Stimulated activated CD4-positive, alpha-beta T cell treated with anti-CD3 and anti-CD28 coated beads, Interleukin-15, amount 100 ng/mL, for 24 hours (primary cell): ENCODE results near the gene RHCG.
A peak's percentile ranks its signal among the peaks of the same experiment; 100 is the strongest.

Experiments
- DNase-seq: peaks from one replicate; pipeline ENCODE4 v3.0.0-alpha.2; 2020

RHCG gene

GRCh38 chr15:89496155-89497098 is at the start of gene RHCG:
Gene RHCG (minus strand): TSS chr15:89496583. CDS start chr15:89496544, 39 bp downstream.
- DNase-seq = peak; percentile 40

DNA sequence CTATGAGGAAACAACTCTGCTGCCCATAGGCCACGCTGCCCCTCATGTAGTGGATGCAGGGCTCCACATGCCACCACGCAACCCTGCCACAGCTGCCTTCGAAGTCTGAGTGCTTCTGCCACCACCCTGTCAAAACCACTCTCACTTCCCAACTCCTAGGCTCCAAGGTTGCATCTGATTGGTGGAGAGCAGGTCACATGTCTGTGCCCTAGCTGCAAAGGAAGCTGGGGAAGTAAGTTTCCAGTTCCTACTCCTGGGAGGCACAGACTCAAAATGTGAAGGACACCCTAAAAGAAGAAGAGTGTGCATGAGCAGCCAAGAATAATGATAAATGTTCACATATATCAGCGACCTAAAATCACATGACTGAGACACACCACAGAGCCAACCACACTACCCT is 47.0 kb upstream of the RHCG start:
- DNase-seq = no peak

GRCh38 chr15:89542369-89542768 is 46.0 kb upstream of the RHCG start:
- no peak for DNase-seq

DNA sequence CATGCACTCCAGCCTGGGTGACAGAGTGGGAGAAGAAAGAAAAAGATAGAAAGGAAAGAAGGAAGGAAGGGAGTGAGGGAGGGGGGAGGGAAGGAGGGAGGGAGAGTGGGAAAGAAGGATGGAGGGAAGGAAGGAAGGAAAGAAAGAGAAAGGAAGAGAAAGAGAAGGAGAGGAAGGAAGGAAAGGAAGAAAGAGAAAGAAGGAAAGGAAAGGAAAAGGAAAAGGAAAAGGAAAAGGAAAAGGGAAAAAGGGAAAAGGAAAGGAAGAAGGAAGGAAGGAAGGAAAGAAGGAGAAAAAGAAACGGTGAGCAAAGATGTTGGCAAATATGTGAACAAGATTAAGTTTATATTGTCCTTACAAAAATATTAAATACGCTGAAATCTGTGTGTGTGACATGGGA is 42.6 kb upstream of the RHCG start:
- no peak for DNase-seq

DNA sequence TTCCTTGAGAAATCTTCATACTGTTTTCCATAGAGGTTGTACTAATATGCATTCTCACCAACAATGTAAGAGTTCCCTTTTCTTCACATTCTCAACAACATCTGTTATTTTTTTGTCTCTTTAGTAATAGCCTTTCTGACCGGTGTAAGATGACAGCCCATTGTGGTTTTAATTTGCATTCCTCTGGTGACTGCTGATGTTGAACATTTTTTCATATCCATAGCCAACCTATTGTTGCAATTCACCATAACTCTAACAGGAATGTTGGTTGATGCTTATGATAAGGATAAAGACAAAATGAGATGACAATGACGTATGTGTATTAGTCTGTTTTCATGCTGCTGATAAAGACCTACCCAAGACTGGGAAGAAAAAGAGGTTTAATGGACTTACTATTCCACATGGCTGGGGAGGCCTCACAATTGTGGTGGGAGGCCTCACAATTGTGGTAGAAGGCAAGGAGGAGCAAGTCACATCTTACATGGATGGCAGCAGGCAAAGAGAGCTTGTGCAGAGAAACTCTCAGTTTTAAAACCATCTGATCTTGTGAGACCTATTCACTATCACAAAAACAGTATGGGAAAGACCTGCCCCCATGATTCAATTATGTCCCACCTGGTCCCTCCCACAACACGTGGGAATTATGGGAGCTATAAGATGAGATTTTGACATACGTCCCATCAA is 37.6 kb upstream of the RHCG start:
- no peak for DNase-seq

- no peak for DNase-seq
Observed at GRCh38 chr15:89531796-89532537, 35.6 kb upstream of the RHCG start.

DNA sequence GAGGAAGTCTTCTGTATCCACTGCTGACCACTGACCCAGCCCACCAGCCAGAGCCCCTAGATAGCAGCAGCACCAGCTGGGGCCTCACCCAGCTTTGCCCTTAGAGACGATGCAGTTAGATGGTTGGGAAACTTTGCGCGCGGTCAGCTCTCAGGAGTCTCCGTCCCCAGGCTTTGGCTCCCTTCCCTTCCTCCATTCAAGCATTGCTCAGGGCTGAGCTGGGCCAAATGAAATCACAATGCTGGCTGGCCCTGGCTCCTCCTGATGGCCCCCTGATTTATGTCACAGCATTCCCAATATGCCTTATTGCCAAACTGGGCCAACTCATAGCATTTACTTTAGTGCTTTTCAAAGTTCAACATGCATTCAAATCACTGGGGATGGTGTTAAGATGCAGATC is 34.6 kb upstream of the RHCG start:
- DNase-seq = no peak

- DNase-seq = no peak
Observed at GRCh38 chr15:89528757-89529352, 32.5 kb upstream of the RHCG start.

DNA sequence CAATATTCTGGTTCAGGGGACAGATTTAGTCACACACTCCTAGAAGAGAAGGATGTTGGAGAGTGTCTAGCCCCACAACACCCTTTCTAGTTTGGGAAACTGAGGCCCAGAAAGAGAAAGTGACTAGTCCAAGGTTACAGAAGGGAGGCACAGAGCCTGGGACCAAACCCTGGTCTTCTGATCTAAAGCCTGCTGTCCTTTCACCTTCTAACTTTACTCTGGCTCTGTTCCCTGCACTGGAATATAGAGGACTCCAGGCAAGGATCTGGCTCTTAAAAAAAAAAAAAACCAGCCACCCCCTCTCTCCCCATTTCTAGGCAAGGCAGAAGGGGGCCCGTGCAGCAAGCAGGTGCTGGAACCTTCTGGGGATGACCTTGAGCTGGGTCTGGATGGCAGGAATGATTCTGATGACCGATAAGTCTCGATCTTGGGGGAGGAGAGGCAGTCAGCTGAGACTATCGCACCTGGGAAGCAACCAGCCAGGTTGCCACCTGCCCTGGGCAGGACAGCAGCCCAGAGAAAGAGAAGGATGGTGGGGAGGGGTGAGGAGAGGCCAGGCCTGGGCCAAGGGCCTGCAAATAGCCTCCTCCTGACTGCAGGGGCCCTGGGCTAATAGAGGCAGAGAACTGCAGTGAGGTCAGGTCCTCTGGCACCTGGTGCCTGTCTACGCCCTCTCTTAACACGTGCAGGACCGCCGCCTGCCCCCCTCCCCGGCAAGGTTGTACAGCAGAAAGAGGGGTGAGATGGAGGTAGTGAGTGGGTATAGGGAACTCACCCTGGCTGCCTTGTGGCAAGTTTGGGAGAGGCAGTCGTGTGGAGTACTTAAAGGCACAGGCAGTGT is 30.4 kb upstream of the RHCG start:
- no peak for DNase-seq

GRCh38 chr15:89526181-89526580 is 29.8 kb upstream of the RHCG start:
- no peak for DNase-seq

GRCh38 chr15:89524184-89524583 is 27.8 kb upstream of the RHCG start:
- no peak for DNase-seq

DNA sequence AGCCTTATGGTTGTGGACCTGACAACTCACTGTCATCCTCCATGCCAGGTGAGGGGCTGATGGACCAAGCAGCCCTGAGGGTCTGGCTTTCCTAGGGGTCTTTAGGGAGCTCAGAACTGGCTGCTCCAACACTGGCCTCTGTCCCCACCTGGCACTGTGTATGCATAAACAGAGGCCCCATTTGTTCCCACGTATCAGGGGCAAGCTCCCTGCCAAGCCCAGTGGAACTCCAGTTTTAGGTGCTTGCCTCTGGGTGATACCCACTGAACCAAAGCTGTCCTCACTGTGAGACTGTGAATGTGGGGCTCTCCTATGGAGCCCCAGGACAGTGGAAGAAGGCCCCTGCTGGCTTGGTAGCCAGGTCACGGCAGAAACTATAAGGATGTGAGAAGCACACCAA is 26.7 kb upstream of the RHCG start:
- DNase-seq = no peak

DNA sequence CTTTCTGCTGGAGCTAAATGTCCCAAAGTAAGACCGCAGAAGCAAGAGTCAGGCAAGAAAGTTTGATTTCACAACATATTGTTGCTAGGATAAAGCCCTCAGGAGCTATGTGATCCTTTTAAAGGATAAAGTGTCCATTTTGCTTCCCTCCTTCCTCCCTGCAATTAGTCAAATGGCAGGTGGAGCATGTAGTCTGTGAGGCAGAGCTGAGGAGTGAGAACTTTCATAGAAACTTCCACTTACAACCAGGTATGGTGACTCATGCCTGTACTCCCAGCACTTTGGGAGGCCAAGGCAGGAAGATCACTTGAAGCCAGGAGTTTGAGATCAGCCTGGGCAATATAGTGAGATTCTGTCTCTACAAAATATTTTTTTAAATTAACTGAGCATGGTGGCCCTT is 25.2 kb upstream of the RHCG start:
- DNase-seq = no peak

GRCh38 chr15:89515477-89515876 is 19.1 kb upstream of the RHCG start:
- no peak for DNase-seq

DNA sequence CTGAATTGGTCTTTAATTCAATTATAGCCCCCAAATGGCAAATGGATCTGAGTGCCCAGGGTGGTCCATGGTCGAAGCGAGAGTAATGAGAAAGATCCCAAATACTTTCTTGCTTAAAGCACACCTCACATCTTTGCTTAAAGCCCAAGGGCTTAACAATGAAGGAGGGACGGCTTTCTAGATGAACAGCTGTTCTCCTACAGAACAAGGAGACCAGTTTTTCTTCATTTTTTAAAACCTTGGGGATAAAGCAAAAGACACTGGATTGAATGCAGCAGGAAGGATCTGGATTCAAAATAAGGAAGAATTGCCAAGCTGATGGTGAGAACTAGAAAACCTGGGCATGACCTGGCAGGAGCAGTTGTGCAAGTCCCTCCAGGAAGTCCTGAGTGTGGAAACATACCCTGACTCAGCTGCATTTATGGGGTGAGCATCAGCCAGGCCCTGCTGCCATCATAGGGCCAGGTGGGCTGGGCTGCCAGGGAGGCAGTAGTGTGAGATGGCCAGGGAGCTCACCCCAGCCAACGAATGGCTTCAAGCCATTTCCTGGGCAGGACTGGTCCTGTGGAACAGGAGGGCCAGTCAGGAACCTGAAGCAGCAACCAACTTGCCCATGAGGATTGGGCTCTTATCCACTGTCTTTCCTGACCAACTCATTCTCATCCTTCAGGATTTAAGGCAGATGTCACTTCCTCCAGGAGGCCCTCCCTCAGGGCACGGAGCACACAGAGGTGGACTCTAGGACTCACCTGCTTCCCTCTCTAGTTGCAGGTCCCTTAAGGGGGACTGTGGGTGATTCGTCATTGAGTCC is 18.4 kb upstream of the RHCG start:
- no peak for DNase-seq

DNA sequence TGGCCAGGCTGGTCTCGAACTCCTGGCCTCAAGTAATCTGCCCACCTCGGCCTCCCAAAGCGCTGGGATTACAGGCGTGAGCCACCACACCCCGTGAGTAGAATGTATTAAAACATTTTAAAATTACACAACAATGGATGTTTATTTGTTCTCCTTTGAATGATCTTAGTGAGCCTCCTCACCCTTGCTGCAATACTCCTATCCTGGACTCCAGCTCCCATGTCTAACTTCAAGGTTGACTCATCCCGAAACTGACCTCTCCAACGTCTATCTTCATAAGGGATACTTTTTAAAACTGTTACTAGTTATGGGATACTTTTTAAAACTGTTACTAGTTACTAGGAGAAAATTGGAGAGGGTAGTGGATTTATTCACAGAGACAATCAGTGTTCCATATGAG is 17.8 kb upstream of the RHCG start:
- no peak for DNase-seq

DNA sequence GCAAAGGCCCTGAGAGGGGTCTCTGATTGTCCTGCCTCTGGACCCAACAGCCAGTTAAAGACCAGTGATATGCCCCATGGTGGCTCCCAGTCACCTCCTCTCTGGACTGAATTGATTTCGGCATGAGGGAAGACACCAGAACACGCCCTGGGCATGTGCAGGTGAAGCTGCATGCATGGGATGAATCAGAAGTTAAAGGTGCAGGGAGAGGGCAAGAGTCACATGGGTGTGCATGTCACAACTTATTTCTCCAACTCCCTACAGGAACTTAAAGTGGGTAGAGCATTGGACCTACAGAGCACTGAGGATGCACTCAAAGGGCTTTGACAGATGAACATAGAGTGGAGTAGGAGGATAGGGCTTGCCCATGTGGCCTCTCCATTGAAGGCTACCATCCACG is 16.9 kb upstream of the RHCG start:
- DNase-seq = no peak

DNA sequence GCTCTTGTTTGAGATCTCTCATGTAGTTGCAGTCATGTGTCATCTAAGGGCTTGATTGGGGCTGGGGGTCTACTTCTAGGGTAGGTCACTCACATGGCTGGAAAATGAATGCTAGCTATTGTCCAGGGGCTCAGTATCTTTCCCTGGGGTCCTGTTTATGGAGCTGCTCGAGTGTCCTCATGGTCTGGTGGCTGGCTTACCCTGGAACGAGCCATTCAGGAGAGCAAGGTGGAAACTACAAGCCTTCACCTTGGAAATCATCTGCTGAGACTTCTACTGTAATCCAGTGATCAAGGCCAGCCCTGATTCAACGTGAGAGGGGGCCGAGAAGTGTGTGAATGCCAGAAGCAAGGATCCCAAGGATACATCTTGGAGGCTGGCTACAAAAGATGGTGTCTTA is 16.2 kb upstream of the RHCG start:
- DNase-seq = no peak

GRCh38 chr15:89506026-89506686 is 9.8 kb upstream of the RHCG start:
- DNase-seq = no peak

- DNase-seq = no peak
Observed at GRCh38 chr15:89504166-89504565, 7.8 kb upstream of the RHCG start.
